Natural killer cell (primary cell): ENCODE measurements around the gene ALPL. TPM values are rescaled to one million over a fixed set of nuclear protein-coding genes. Genes with fewer than 3 reads are reported as not detected.

ENCODE experiments used
- ATAC-seq, 3 donors: fragments of 150-1000 bp in 2 of 3; fragments of 200-7000 bp in 1 of 3; cut with Tn5 transposase; 1 replicate in 1 of 3; 2 replicates in 2 of 3; pipeline ENCODE4 v1.10.0; 2021; ENCODE audit warnings: mild to moderate bottlenecking in 2 of 3, moderate library complexity in 2 of 3
- DNase-seq, 2 donors: peaks; one replicate each; pipeline versions ENCODE4 v3.0.0 to v3.0.0-alpha.2; 2013 to 2021; ENCODE audit warnings: mixed read lengths in 1 of 2
- H3K27ac ChIP-seq: one replicate; pipeline ENCODE4 v1.5.1; 2013; ENCODE audit warnings: mild to moderate bottlenecking, low read length
- H3K27me3 ChIP-seq: one replicate; pipeline ENCODE4 v1.6.1; 2013; ENCODE audit warnings: low read length; ENCODE audit not compliant: control insufficient read depth, insufficient read depth
- H3K36me3 ChIP-seq: one replicate; pipeline ENCODE4 v1.6.1; 2013; ENCODE audit warnings: low read length; ENCODE audit not compliant: control insufficient read depth, insufficient read depth
- H3K4me1 ChIP-seq: one replicate; pipeline ENCODE4 v1.6.1; 2013; ENCODE audit warnings: low read length; ENCODE audit not compliant: control insufficient read depth, insufficient read depth
- H3K4me3 ChIP-seq: one replicate; pipeline ENCODE4 v1.5.1; 2013; ENCODE audit warnings: low read length
- H3K9me3 ChIP-seq: one replicate; pipeline ENCODE4 v1.6.1; 2013; ENCODE audit warnings: low read length; ENCODE audit not compliant: control insufficient read depth, insufficient read depth
- H3K27ac Mint-ChIP-seq, 2 donors: one replicate each; pipeline ENCODE4 v1.8.0; 2022; ENCODE audit warnings: mild to moderate bottlenecking in 2 of 2, mixed read lengths in 2 of 2, moderate library complexity in 1 of 2
- H3K27me3 Mint-ChIP-seq, 2 donors: one replicate each; pipeline ENCODE4 v1.8.0; 2022; ENCODE audit warnings: low read depth in 2 of 2, mixed read lengths in 2 of 2
- H3K36me3 Mint-ChIP-seq: one replicate; pipeline ENCODE4 v1.8.0; 2022; ENCODE audit warnings: mixed read lengths
- H3K4me1 Mint-ChIP-seq, 2 donors: one replicate each; pipeline ENCODE4 v1.8.0; 2022; ENCODE audit warnings: mixed read lengths in 2 of 2
- H3K4me3 Mint-ChIP-seq: one replicate; pipeline ENCODE4 v1.8.0; 2022; ENCODE audit warnings: mild to moderate bottlenecking, moderate library complexity, mixed read lengths
- H3K9me3 Mint-ChIP-seq, 2 donors: one replicate each; pipeline ENCODE4 v1.8.0; 2022; ENCODE audit warnings: mixed read lengths in 2 of 2
- CTCF ChIP-seq: fragments of 200-600 bp; IDR thresholded peaks from one replicate; pipeline ENCODE4 v1.8.0; 2022; ENCODE audit warnings: antibody characterized with exemption
- WGBS: methylation state at CpG from one replicate; pipeline ENCODE4 v1.1.7; 2013; ENCODE audit warnings: missing lambda C conversion rate; ENCODE audit not compliant: insufficient coverage; 5-methylcytosine and 5-hydroxymethylcytosine counted together
- intact Hi-C: fragments of 100-400 bp; cut with micrococcal nuclease; formaldehyde crosslinking; loops from one replicate; pipeline ENCODE4 v1.14.2; 2022
- total RNA-seq, 4 donors: library from RNA; stranded (reverse); fragments of 120-200 nt in 1 of 4; gene quantifications; one replicate each; pipeline versions ENCODE4 v1.2.3 to v1.2.4, GENCODE V29; 2013 to 2022

The ALPL gene
- total RNA-seq, 3 donors from 2014 or later (not counting 1 experiment from before 2014, with no cell fraction given): 2.4 TPM; not detected in 2

- no peaks in the 10 kb centered on the region for H3K36me3 ChIP-seq
- Mint-ChIP-seq H3K4me1 (peaks cover 9% of the 10 kb centered on the region in 2 donors), H3K27ac (no peak overlapping the region), H3K36me3 (no peaks in the 10 kb centered on the region), H3K27me3 (peaks cover 3 to 9% of the 10 kb centered on the region in 2 donors), H3K4me3 (no peak overlapping the region), H3K9me3 (no peaks in the 10 kb centered on the region)
- H3K27me3 ChIP-seq: no peaks in the 10 kb centered on the region
- no peak overlapping the region for H3K27ac ChIP-seq
- ATAC-seq (no peak), DNase-seq (no peak)
- no peak for TF ChIP-seq CTCF
- H3K9me3 ChIP-seq: no peaks in the 10 kb centered on the region
- intact Hi-C loops: no loop called here
- peaks cover 4% of the 10 kb centered on the region for H3K4me1 ChIP-seq
- no peak overlapping the region for H3K4me3 ChIP-seq
- 61% methylated on average over 4 of the region's 4 CpGs for WGBS
These were observed 16.9 kb upstream of the ALPL start for GRCh38 chr1:21492356-21492625.

GRCh38 chr1:21494196-21494595, 15.0 kb upstream of the ALPL start:
- Mint-ChIP-seq H3K27ac (no peak overlapping the region), H3K36me3 (no peaks in the 10 kb centered on the region), H3K27me3 (peaks cover under 1 to 3% of the 10 kb centered on the region in 2 donors), H3K9me3 (no peaks in the 10 kb centered on the region), H3K4me1 (no peaks in the 10 kb centered on the region), H3K4me3 (no peak overlapping the region)
- DNase-seq (no peak), ATAC-seq (no peak)
- H3K9me3 ChIP-seq: no peaks in the 10 kb centered on the region
- WGBS: 78% methylated on average over 6 of the region's 6 CpGs
- no peaks in the 10 kb centered on the region for H3K4me1 ChIP-seq
- no peaks in the 10 kb centered on the region for H3K36me3 ChIP-seq
- H3K27me3 ChIP-seq: no peaks in the 10 kb centered on the region
- intact Hi-C loops: no loop called here
- no peak for TF ChIP-seq CTCF
- no peak overlapping the region for H3K27ac ChIP-seq
- no peak overlapping the region for H3K4me3 ChIP-seq

GRCh38 chr1:21495225-21495820, 13.9 kb upstream of the ALPL start:
- H3K9me3 Mint-ChIP-seq: no peaks in the 10 kb centered on the region
- no peaks in the 10 kb centered on the region for H3K9me3 ChIP-seq
- intact Hi-C loops: no loop called here
- no peaks in the 10 kb centered on the region for H3K27me3 ChIP-seq
- H3K4me3 ChIP-seq: no peak overlapping the region
- 87% methylated on average over 7 of the region's 7 CpGs for WGBS
- DNase-seq (no peak), ATAC-seq (no peak)
- H3K27ac ChIP-seq: no peak overlapping the region
- H3K27ac Mint-ChIP-seq: no peak overlapping the region
- H3K4me1 Mint-ChIP-seq: no peaks in the 10 kb centered on the region
- TF ChIP-seq CTCF: no peak
- H3K27me3 Mint-ChIP-seq: peaks cover 0 to 8% of the 10 kb centered on the region in 2 donors
- no peaks in the 10 kb centered on the region for H3K36me3 ChIP-seq
- H3K4me3 Mint-ChIP-seq: no peak overlapping the region
- H3K4me1 ChIP-seq: no peaks in the 10 kb centered on the region
- H3K36me3 Mint-ChIP-seq: no peaks in the 10 kb centered on the region

DNA sequence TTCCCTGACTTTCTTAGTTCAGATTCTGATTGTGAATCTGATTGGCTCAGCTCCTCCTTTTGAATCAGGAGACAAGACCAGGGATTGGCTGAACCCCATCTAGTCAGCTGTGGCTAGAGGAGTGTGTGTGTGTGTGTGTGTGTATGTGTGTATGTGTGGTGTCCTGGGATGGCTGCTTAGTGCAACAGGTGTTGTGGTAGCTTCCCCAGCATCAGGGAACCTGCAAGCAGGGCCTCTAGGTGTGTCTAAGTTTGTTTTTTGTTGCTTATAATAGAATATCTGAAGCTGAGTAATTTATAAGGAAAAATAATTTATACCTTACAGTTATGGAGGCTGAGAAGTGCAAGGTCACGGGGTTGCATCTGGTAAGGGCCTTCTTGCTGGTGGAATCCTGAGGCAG, 13.2 kb upstream of the ALPL start:
- ATAC-seq (no peak), DNase-seq (no peak)
- Histone ChIP-seq H3K36me3 (no peaks in the 10 kb centered on the region), H3K27ac (no peak overlapping the region), H3K4me3 (no peak overlapping the region), H3K27me3 (no peaks in the 10 kb centered on the region), H3K9me3 (no peaks in the 10 kb centered on the region), H3K4me1 (no peaks in the 10 kb centered on the region)
- TF ChIP-seq CTCF: no peak
- H3K4me3 Mint-ChIP-seq: no peak overlapping the region
- H3K27ac Mint-ChIP-seq: no peak overlapping the region
- WGBS: 50% methylated on average over 1 of the region's 1 CpG
- intact Hi-C loops: no loop called here
- H3K9me3 Mint-ChIP-seq: no peaks in the 10 kb centered on the region
- peaks cover 0 to 8% of the 10 kb centered on the region in 2 donors for H3K27me3 Mint-ChIP-seq
- no peaks in the 10 kb centered on the region for H3K36me3 Mint-ChIP-seq
- H3K4me1 Mint-ChIP-seq: no peaks in the 10 kb centered on the region
